Measurements from ENCODE around the gene HEXD.

GRCh38 chr17:82376042-82376730, 42.0 kb upstream of the HEXD start:
- TF ChIP-seq POLR2AphosphoS5 (IDR thresholded peaks at IDR 0.05) (no peak), CTCF (IDR thresholded peaks at IDR 0.05) (no peak), POLR2A (IDR thresholded peaks at IDR 0.05) (no peak), EP300 (IDR thresholded peaks at IDR 0.05) (no peak)

Measured in upper lobe of left lung (tissue), 4 donors.